K562 (cell line): ENCODE data around the gene ADGRB3. TPM values are rescaled to one million over a fixed set of nuclear protein-coding genes. Genes with fewer than 3 reads are reported as not detected.

ENCODE experiments used
- ATAC-seq: fragments of 200-7000 bp; cut with Tn5 transposase; 3 replicates; pipeline ENCODE4 v1.9.1; 2020; ENCODE audit warnings: moderate library complexity
- BruUV-seq: library from RNA; stranded (reverse); fragments of 400-500 nt; replicated peaks from 2 replicates; lab custom pipeline; 2021; lab: Mats Ljungman, UMichigan
- CTCF ChIA-PET: fragments of 300-600 bp; formaldehyde crosslinking; extraction: SDS; loops from one replicate; lab custom pipeline; 2021; ENCODE audit warnings: low intra/inter-chr PET ratio; lab: Yijun Ruan, JAX
- POLR2A ChIA-PET: fragments of 300-600, 350-650 bp; sonication (Branson Sonifier 250); formaldehyde crosslinking; extraction: SDS; loops from one replicate; lab custom pipeline; 2021; ENCODE audit warnings: antibody characterized with exemption, inconsistent platforms; lab: Yijun Ruan, JAX
- DNase-seq, 4 experiments: peaks; one replicate each; pipeline versions ENCODE4 v3.0.0 to v3.0.0-alpha.2; 2011 to 2018; ENCODE audit warnings: low spot score in 3 of 4, mixed read lengths in 3 of 4; ENCODE audit errors: extremely low read depth in 1 of 4
- FAIRE-seq: peaks from 2 replicates; lab custom pipeline; 2011; peaks lifted over from hg19 to GRCh38; lab: Jason Lieb, UNC
- H2AFZ ChIP-seq: 2 replicates; pipeline ENCODE4 v1.6.0; 2011; ENCODE audit warnings: low read depth, low read length, control low read depth, inconsistent platforms
- H3K27ac ChIP-seq: fragments of 200-600 bp; 3 replicates; pipeline ENCODE4 v1.8.0; 2011; ENCODE audit warnings: low read depth, mild to moderate bottlenecking, control low read depth, inconsistent platforms, low read length, moderate library complexity, mixed read lengths; ENCODE audit errors: extremely low read depth
- H3K27me3 ChIP-seq, 2 experiments: fragments of 300-600 bp in 1 of 2; 2 replicates in 1 of 2; 3 replicates in 1 of 2; pipeline versions ENCODE4 v1.6.0 to v1.8.0; 2011; ENCODE audit warnings: inconsistent platforms in 2 of 2, low read length in 2 of 2, mild to moderate bottlenecking in 1 of 2, mixed read lengths in 1 of 2, moderate library complexity in 1 of 2; ENCODE audit not compliant: control insufficient read depth in 2 of 2, insufficient read depth in 2 of 2
- H3K36me3 ChIP-seq: fragments of 300-600 bp; 3 replicates; pipeline ENCODE4 v1.8.0; 2011; ENCODE audit warnings: mild to moderate bottlenecking, low read length, inconsistent platforms; ENCODE audit not compliant: control insufficient read depth, insufficient read depth
- H3K4me1 ChIP-seq, 2 experiments: fragments of 200-600 bp in 1 of 2; replicated peaks in 1 of 2; 2 replicates in 1 of 2; 3 replicates in 1 of 2; pipeline versions ENCODE4 v1.5.1 to v1.8.0; 2011; ENCODE audit warnings: inconsistent platforms in 2 of 2, low read length in 2 of 2, mild to moderate bottlenecking in 1 of 2, mixed read lengths in 1 of 2, moderate library complexity in 1 of 2; ENCODE audit not compliant: control insufficient read depth in 2 of 2, insufficient read depth in 2 of 2
- H3K4me2 ChIP-seq: 2 replicates; pipeline ENCODE4 v1.6.1; 2011; ENCODE audit warnings: low read length, control low read depth, inconsistent platforms, mixed read lengths; ENCODE audit not compliant: insufficient read depth
- H3K4me3 ChIP-seq: fragments of 200-600 bp; sonication (generic), shearing (Covaris generic); 2 replicates; pipeline ENCODE4 v1.5.1; 2016; ENCODE audit warnings: control low read depth, inconsistent platforms
- H3K79me2 ChIP-seq: fragments of 200-600 bp; 3 replicates; pipeline ENCODE4 v1.8.0; 2011; ENCODE audit warnings: low read length, inconsistent platforms; ENCODE audit not compliant: control insufficient read depth, insufficient read depth
- H3K9ac ChIP-seq, 2 experiments: 2 replicates each; pipeline versions ENCODE4 v1.6.0 to v1.6.1; 2011; ENCODE audit warnings: low read depth in 2 of 2, low read length in 2 of 2, control low read depth in 1 of 2, inconsistent platforms in 1 of 2, mild to moderate bottlenecking in 1 of 2, mixed read lengths in 1 of 2; ENCODE audit not compliant: insufficient read depth in 1 of 2
- H3K9me1 ChIP-seq: one replicate; pipeline ENCODE4 v1.6.0; 2011; ENCODE audit warnings: inconsistent platforms, mild to moderate bottlenecking, low read length, moderate library complexity; ENCODE audit not compliant: control insufficient read depth, insufficient read depth
- H3K9me3 ChIP-seq: replicated peaks from 2 replicates; pipeline ENCODE4 v1.5.1; 2011; ENCODE audit warnings: low read depth, low read length, inconsistent platforms; ENCODE audit not compliant: control insufficient read depth, insufficient read depth
- H4K20me1 ChIP-seq: replicated peaks from 2 replicates; pipeline ENCODE4 v1.6.1; 2011; ENCODE audit warnings: low read length, inconsistent platforms, mixed read lengths; ENCODE audit not compliant: control insufficient read depth, insufficient read depth
- CHAMP1 ChIP-seq: fragments of 450-650 bp; IDR thresholded peaks from 2 replicates; pipeline ENCODE4 v1.6.1; 2016; ENCODE audit warnings: mild to moderate bottlenecking
- CXXC5 ChIP-seq: fragments of 250-450 bp; sonication (Bioruptor Pico); IDR thresholded peaks from 2 replicates; pipeline ENCODE4 v1.8.0; 2022; ENCODE audit warnings: inconsistent platforms, mild to moderate bottlenecking, moderate library complexity
- EP300 ChIP-seq: IDR thresholded peaks from 2 replicates; pipeline ENCODE4 v1.6.1; 2012; ENCODE audit warnings: low read length, improper control_type of control experiment
- FOXM1 ChIP-seq, 2 experiments: fragments of 450-650 bp in 1 of 2; sonication (generic) in 1 of 2; formaldehyde crosslinking in 1 of 2; IDR thresholded peaks; 2 replicates each; pipeline versions ENCODE4 v1.6.1 to v1.9.0; 2017 to 2022; ENCODE audit warnings: low read depth in 2 of 2, mild to moderate bottlenecking in 2 of 2, missing genetic modification reagents in 1 of 2, moderate library complexity in 1 of 2
- IRF9 ChIP-seq: fragments of 450-650 bp; IDR thresholded peaks from 2 replicates; pipeline ENCODE4 v1.6.1; 2016; ENCODE audit warnings: missing biosample characterization, missing genetic modification characterization
- KAT8 ChIP-seq: fragments of 450-650 bp; IDR thresholded peaks from 2 replicates; pipeline ENCODE4 v1.6.1; 2016; ENCODE audit warnings: low read depth, mild to moderate bottlenecking
- MLX ChIP-seq, 2 experiments: fragments of 450-650 bp in 1 of 2; sonication (generic) in 1 of 2; formaldehyde crosslinking; conservative IDR thresholded peaks; 2 replicates each; pipeline versions ENCODE4 v1.4.0 to v1.8.1; 2020 to 2022; ENCODE audit warnings: mild to moderate bottlenecking in 1 of 2, missing genetic modification reagents in 1 of 2
- TAF9B ChIP-seq: fragments of 450-650 bp; IDR thresholded peaks from 2 replicates; pipeline ENCODE4 v1.6.1; 2018; ENCODE audit warnings: mild to moderate bottlenecking; ENCODE audit not compliant: partially characterized antibody
- TOE1 ChIP-seq, 2 experiments: fragments of 450-650 bp in 1 of 2; sonication (generic) in 1 of 2; formaldehyde crosslinking in 1 of 2; IDR thresholded peaks; 2 replicates each; pipeline versions ENCODE4 v1.7.1 to v1.8.0; 2016 to 2022; ENCODE audit warnings: borderline replicate concordance in 2 of 2, mild to moderate bottlenecking in 2 of 2, antibody characterized with exemption in 1 of 2, inconsistent platforms in 1 of 2, low read depth in 1 of 2, missing genetic modification reagents in 1 of 2, moderate library complexity in 1 of 2
- ZBTB33 ChIP-seq: sonication (generic); formaldehyde crosslinking; IDR thresholded peaks from 2 replicates; pipeline ENCODE4 v1.8.1; 2023; ENCODE audit warnings: mild to moderate bottlenecking, missing genetic modification reagents
- ZNF253 ChIP-seq: fragments of 250-450 bp; sonication (Bioruptor Pico); conservative IDR thresholded peaks from 2 replicates; pipeline ENCODE4 v1.6.1; 2021; ENCODE audit warnings: mild to moderate bottlenecking
- WGBS: fragments of 100-300 bp; shearing (Covaris generic); methylation state at CpG from one replicate; pipeline ENCODE4 v1.1.6; 2016; ENCODE audit warnings: low coverage, mixed read lengths; ENCODE audit not compliant: insufficient coverage; ENCODE audit errors: missing lambda C conversion rate; 5-methylcytosine and 5-hydroxymethylcytosine counted together
- in situ Hi-C: fragments of 300-500 bp; cut with MboI; formaldehyde crosslinking; loops from 4 replicates; pipeline ENCODE4 v1.15.0; 2018; ENCODE audit warnings: inconsistent platforms, mixed read lengths
- intact Hi-C: fragments of 100-400 bp; cut with micrococcal nuclease; formaldehyde crosslinking; loops from 2 replicates; pipeline ENCODE4 v1.14.2; 2022
- polyA plus RNA-seq, 8 experiments: library from polyadenylated mRNA; depleted of rRNA in 4 of 8; stranded (reverse) in 5 of 8; unstranded in 3 of 8; fragments of >200 nt; fragmentation: Nextera tagmentation in 2 of 8; fragmentation: Illumina TruSeq in 1 of 8; extraction: Ambion mirVana in 2 of 8; extraction: Trizol in 1 of 8; gene quantifications; 2 replicates each; pipeline versions ENCODE4 v1.2.1 to v1.2.3, GENCODE V29; 2011 to 2014; ENCODE audit warnings: inconsistent platforms in 1 of 8, missing spikeins in 1 of 8
- total RNA-seq, 7 experiments: library from RNA; depleted of rRNA in 6 of 7; stranded (reverse); fragments of >200 nt in 6 of 7; fragmentation: Illumina TruSeq in 2 of 7; extraction: Trizol in 2 of 7; gene quantifications; 2 replicates each; pipeline versions ENCODE4 v1.2.1 to v1.2.3, GENCODE V29; 2011 to 2021; ENCODE audit warnings: low replicate concordance in 1 of 7

Gene ADGRB3
- total and polyA plus RNA-seq, 9 of the 15 experiments (the other 6 are each of a cell fraction or from before 2014, with no cell fraction given) = 0.90 to 7.8 (median 2.4) TPM

- TF ChIP-seq CXXC5 (CRISPR knock-in tag) (peak; percentile 17; the same call in 1 of the 2 replicates), ZBTB33 (CRISPR knock-in tag) (peak; percentile 81), CHAMP1 (0 out of 2 replicates have a peak, but pooled peaks have one; percentile 32)
Measured at GRCh38 chr6:68676094-68676493, 41.0 kb downstream of the ADGRB3 start (continued).

- FAIRE-seq = no peak
- POLR2A ChIA-PET = interaction anchor here (1.3 to 2.0 kb wide), 3 partner anchors 11 to 13 kb away, joined by 5 to 6 read pairs (median 5); no protein-coding TSS in a partner anchor
Measured at GRCh38 chr6:68677058-68677457, 42.0 kb downstream of the ADGRB3 start.

More at GRCh38 chr6:68677058-68677457, 42.0 kb downstream of the ADGRB3 start:
- H4K20me1 ChIP-seq = no peaks in the 10 kb centered on the region
- H3K79me2 ChIP-seq = peaks cover 6% of the 10 kb centered on the region; the same call in 1 of the 3 replicates
- intact Hi-C loops (no loop called here), in situ Hi-C loops (no loop called here)
- H3K4me2 ChIP-seq = no peak overlapping the region
- CTCF ChIA-PET = no interaction called here
- 0 out of 3 replicates have a peak, but pooled peaks cover 3% of the 10 kb centered on the region for H3K36me3 ChIP-seq
- no peak overlapping the region for H3K4me3 ChIP-seq
- no peaks in the 10 kb centered on the region for H3K27me3 ChIP-seq
- no peaks in the 10 kb centered on the region for H3K9me1 ChIP-seq
- no peak overlapping the region for H2AFZ ChIP-seq
- 90% methylated on average over 3 of the region's 3 CpGs for WGBS
- H3K4me1 ChIP-seq = peaks cover 0 to 11% of the 10 kb centered on the region in 2 experiments; a peak in 2 of 5 replicates
- DNase-seq = no peak
- H3K9me3 ChIP-seq = no peaks in the 10 kb centered on the region
- H3K9ac ChIP-seq = no peak overlapping the region
- BruUV-seq = no TSS peak
- ATAC-seq = no peak
- H3K27ac ChIP-seq = no peak overlapping the region
- TF ChIP-seq EP300 (no peak), KAT8 (no peak), TOE1 (IDR thresholded peaks at IDR 0.05; ENCODE audit: borderline replicate concordance) (no peak), TOE1 (CRISPR knock-in tag; IDR thresholded peaks at IDR 0.05; ENCODE audit: borderline replicate concordance, low read depth) (no peak), FOXM1 (IDR thresholded peaks at IDR 0.05; ENCODE audit: low read depth) (no peak), FOXM1 (CRISPR knock-in tag; IDR thresholded peaks at IDR 0.05; ENCODE audit: low read depth) (no peak), TAF9B (no peak), ZNF253 (CRISPR knock-in tag) (no peak), IRF9 (tag) (no peak), MLX (CRISPR knock-in tag; conservative IDR thresholded peaks at IDR 0.05) (no peak)
- TF ChIP-seq, all 486 proteins: peak for 0
